WTC11 (cell line): ENCODE measurements around the gene LDLRAD4.

Source experiments
- CREB1 ChIP-seq: sonication (generic); formaldehyde crosslinking; IDR thresholded peaks from 2 replicates; pipeline ENCODE4 v1.8.0; 2023; ENCODE audit warnings: mild to moderate bottlenecking, missing genetic modification reagents
- CTCF ChIP-seq: fragments of 200-600 bp; IDR thresholded peaks from 2 replicates; pipeline ENCODE4 v1.8.0; 2022; ENCODE audit warnings: antibody characterized with exemption
- ETV6 ChIP-seq: sonication (generic); formaldehyde crosslinking; IDR thresholded peaks from 2 replicates; pipeline ENCODE4 v1.8.1; 2022; ENCODE audit warnings: mild to moderate bottlenecking, missing genetic modification reagents
- TP53 ChIP-seq: sonication (generic); formaldehyde crosslinking; IDR thresholded peaks from 2 replicates; pipeline ENCODE4 v1.8.1; 2023; ENCODE audit warnings: mild to moderate bottlenecking, missing genetic modification reagents
- ZNF423 ChIP-seq: fragments of 250-450 bp; sonication (Bioruptor Pico); IDR thresholded peaks from 2 replicates; pipeline ENCODE4 v2.1.2; 2022; ENCODE audit warnings: mild to moderate bottlenecking, moderate library complexity

GRCh38 chr18:13240060-13240725 is 21.6 kb downstream of the LDLRAD4 start:
- no peak for TF ChIP-seq CTCF
- no peak for TF ChIP-seq CREB1 (CRISPR knock-in tag)
- TF ChIP-seq ETV6 (CRISPR knock-in tag): no peak
- TF ChIP-seq TP53 (CRISPR knock-in tag): no peak
- no peak for TF ChIP-seq ZNF423 (CRISPR knock-in tag)
